Measurements from ENCODE around the gene GNAO1. TPM values are rescaled to one million over a fixed set of nuclear protein-coding genes. Genes with fewer than 3 reads are reported as not detected.

GNAO1 gene
- polyA plus RNA-seq, 1 of the 3 experiments (the other 2 are of a cell fraction): 0.30 TPM

GRCh38 chr16:56348168-56349085 is 157.1 kb downstream of the GNAO1 start:
- H3K4me2 ChIP-seq: no peak overlapping the region
- H3K27ac ChIP-seq (ENCODE audit: low read depth in 2 of 2, low read length in 1 of 2): no peak overlapping the region
- ChIA-PET CTCF (interaction anchor here (0.9 to 2.9 kb wide), 6 partner anchors 8 to 404 kb away, joined by 3 to 15 read pairs (median 4); no protein-coding TSS in a partner anchor), POLR2A (interaction anchor here (1.0 kb wide), 1 partner anchor 334 kb away, joined by 3 read pairs; the partner anchor contains the start of gene MT1X)
- H2AFZ ChIP-seq (ENCODE audit: low read depth): no peak overlapping the region
- no peaks in the 10 kb centered on the region for H3F3A ChIP-seq (replicated peaks; ENCODE audit: insufficient read depth)
- DNase-seq: no peak
- H3K4me1 ChIP-seq (ENCODE audit: control insufficient read depth in 1 of 2, insufficient read depth in 2 of 2, low read depth in 1 of 2, low read length in 1 of 2): peaks cover 0 to 16% of the 10 kb centered on the region in 2 experiments; a peak in 1 of 4 replicates
- H3K36me3 ChIP-seq (replicated peaks in 1 of 2; ENCODE audit: control insufficient read depth in 1 of 2, insufficient read depth in 2 of 2, low read length in 1 of 2): no peaks in the 10 kb centered on the region
- no peak overlapping the region for H3K4me3 ChIP-seq (ENCODE audit: low read depth in 2 of 2, low read length in 1 of 2)
- 76% methylated on average over 23 of the region's 25 CpGs for WGBS (ENCODE audit: low lambda C conversion rate)
- H3K9ac ChIP-seq: no peak overlapping the region
- no peaks in the 10 kb centered on the region for H3K9me3 ChIP-seq
- no peaks in the 10 kb centered on the region for H3K9me2 ChIP-seq
- H3K27me3 ChIP-seq (ENCODE audit: insufficient read depth): no peaks in the 10 kb centered on the region
- H4K20me1 ChIP-seq (ENCODE audit: insufficient read depth): no peaks in the 10 kb centered on the region
- TF ChIP-seq GATA2 (CRISPR knock-in tag; IDR thresholded peaks at IDR 0.05): no peak
- no peak for TF ChIP-seq JUND (IDR thresholded peaks at IDR 0.05)
- no peak for TF ChIP-seq USF2 (IDR thresholded peaks at IDR 0.05; ENCODE audit: borderline replicate concordance, low read depth, low read length)
- TF ChIP-seq FOXM1 (IDR thresholded peaks at IDR 0.05; ENCODE audit: low read depth): no peak
- TF ChIP-seq MXI1 (IDR thresholded peaks at IDR 0.05; ENCODE audit: low read depth, low read length): no peak
- TF ChIP-seq SMC3 (IDR thresholded peaks at IDR 0.05; ENCODE audit: low read depth, low read length): no peak
- TF ChIP-seq RCOR1 (IDR thresholded peaks at IDR 0.05; ENCODE audit: low read length): no peak
- no peak for TF ChIP-seq ELF1 (IDR thresholded peaks at IDR 0.05)
- no peak for TF ChIP-seq YY1 (IDR thresholded peaks at IDR 0.05; ENCODE audit: low read depth)
- no peak for TF ChIP-seq USF1 (IDR thresholded peaks at IDR 0.05; ENCODE audit: borderline replicate concordance, low read depth)
- TF ChIP-seq CTCF (IDR thresholded peaks at IDR 0.05): no peak
- no peak for TF ChIP-seq MEF2A (IDR thresholded peaks at IDR 0.05; ENCODE audit: borderline replicate concordance, low read depth)
- no peak for TF ChIP-seq FOSL2 (IDR thresholded peaks at IDR 0.05; ENCODE audit: borderline replicate concordance, low read depth)
- TF ChIP-seq REST (IDR thresholded peaks at IDR 0.05; ENCODE audit: low read depth, low read length): no peak
- no peak for TF ChIP-seq FOXJ3 (CRISPR knock-in tag; IDR thresholded peaks at IDR 0.05)
- TF ChIP-seq GABPA (IDR thresholded peaks at IDR 0.05; ENCODE audit: low read depth): no peak
- TF ChIP-seq NRF1 (IDR thresholded peaks at IDR 0.05; ENCODE audit: low read depth, low read length): no peak
- no peak for TF ChIP-seq PBX3 (IDR thresholded peaks at IDR 0.05)
- H3K79me2 ChIP-seq (ENCODE audit: insufficient read depth): no peaks in the 10 kb centered on the region
